ENCODE data around the gene FAM216B. TPM values are rescaled to one million over a fixed set of nuclear protein-coding genes. Genes with fewer than 3 reads are reported as not detected.

FAM216B gene
- total and polyA plus RNA-seq, 2 of the 8 experiments (the other 6 are each of a cell fraction or from before 2014, with no cell fraction given) = not detected

DNA sequence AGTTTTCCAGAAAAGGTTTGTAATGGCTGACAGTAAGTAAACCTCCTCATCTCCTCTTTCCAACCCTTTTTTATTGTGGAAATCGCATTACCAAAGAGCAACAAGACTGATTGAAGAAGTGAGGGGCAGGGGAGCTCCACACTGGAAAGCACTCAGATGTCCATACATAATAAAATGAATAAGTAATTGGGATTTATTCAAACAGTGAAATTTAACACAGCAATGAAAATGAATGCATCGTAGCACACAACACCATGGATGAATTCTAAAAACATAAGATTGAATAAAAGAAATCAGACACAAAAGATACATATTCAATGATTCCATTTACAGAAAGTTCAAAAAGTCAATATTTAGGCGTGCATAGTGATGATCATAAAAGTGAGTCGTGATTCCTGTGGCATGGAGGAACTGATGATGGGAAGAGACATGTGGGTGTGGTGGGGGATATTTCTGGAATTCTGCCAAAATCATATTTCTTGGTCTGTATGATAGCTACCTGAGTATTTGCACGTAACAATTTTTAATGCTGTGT lies 18.8 kb downstream of the FAM216B start:
- Histone ChIP-seq H4K91ac (replicated peaks; ENCODE audit: insufficient read length, low read length) (no peak overlapping the region), H3K14ac (ENCODE audit: insufficient read length) (no peak overlapping the region), H3K36me3 (ENCODE audit: control insufficient read depth in 2 of 4, insufficient read depth in 4 of 4, low read length in 3 of 4) (no peaks in the 10 kb centered on the region), H3K9me3 (ENCODE audit: insufficient read depth in 2 of 2, low read depth in 1 of 2, low read length in 1 of 2) (no peaks in the 10 kb centered on the region), H3K9ac (replicated peaks in 1 of 4; ENCODE audit: extremely low read depth in 1 of 4, low read depth in 3 of 4, low read length in 3 of 4) (no peak overlapping the region), H3K27ac (ENCODE audit: low read depth, low read length) (no peak overlapping the region), H2BK120ac (replicated peaks; ENCODE audit: low read depth, low read length) (no peak overlapping the region), H3K27me3 (replicated peaks in 1 of 4; ENCODE audit: control insufficient read depth in 3 of 4, extremely low read depth in 1 of 4, insufficient read depth in 3 of 4, low read length in 3 of 4) (no peaks in the 10 kb centered on the region), H4K5ac (ENCODE audit: insufficient read length, low read depth, low read length) (no peak overlapping the region), H3K79me1 (ENCODE audit: low read depth, low read length) (no peaks in the 10 kb centered on the region), H3K79me2 (ENCODE audit: control insufficient read depth in 1 of 2, insufficient read depth in 2 of 2, low read length in 2 of 2) (no peaks in the 10 kb centered on the region), H2BK12ac (ENCODE audit: low read depth, low read length) (no peak overlapping the region), H3K23ac (ENCODE audit: insufficient read length) (no peak overlapping the region), H4K20me1 (replicated peaks in 1 of 2; ENCODE audit: control insufficient read depth in 1 of 2, insufficient read depth in 2 of 2, low read length in 2 of 2) (no peaks in the 10 kb centered on the region), H3K4ac (replicated peaks; ENCODE audit: insufficient read length, low read depth, low read length) (no peak overlapping the region), H3K23me2 (ENCODE audit: low read depth, low read length) (no peaks in the 10 kb centered on the region), H2BK20ac (ENCODE audit: low read length) (no peak overlapping the region), H2AFZ (ENCODE audit: low read length) (no peak overlapping the region), H3K56ac (replicated peaks; ENCODE audit: insufficient read length, low read depth, low read length) (no peak overlapping the region), H3K4me1 (replicated peaks in 1 of 4; ENCODE audit: control insufficient read depth in 3 of 4, insufficient read depth in 4 of 4, low read length in 3 of 4) (peaks cover 0 to 4% (median under 1%) of the 10 kb centered on the region in 4 experiments; a peak in 3 of 7 replicates), H3K4me3 (ENCODE audit: extremely low read depth in 1 of 4, insufficient read depth in 2 of 4, low read depth in 3 of 4, low read length in 4 of 4) (no peak overlapping the region), H4K8ac (ENCODE audit: extremely low read depth, insufficient read depth, low read length) (no peak overlapping the region), H2BK15ac (ENCODE audit: low read length) (no peak overlapping the region), H3K18ac (ENCODE audit: extremely low read depth, low read length) (no peak overlapping the region), H2AK5ac (ENCODE audit: low read depth, low read length) (no peak overlapping the region), H2BK5ac (ENCODE audit: low read depth, low read length) (no peak overlapping the region), H3K4me2 (ENCODE audit: insufficient read depth in 1 of 2, low read depth in 2 of 2, low read length in 2 of 2) (no peak overlapping the region)
- ChIA-PET POLR2A (ENCODE audit: partially characterized antibody) (no interaction called here), CTCF (ENCODE audit: partially characterized antibody) (no interaction called here)
- TF ChIP-seq KDM4A (IDR thresholded peaks at IDR 0.05; ENCODE audit: low read depth, low read length, severe bottlenecking) (no peak), SUZ12 (IDR thresholded peaks at IDR 0.05; ENCODE audit: low read length) (no peak), POU5F1 (IDR thresholded peaks at IDR 0.05; ENCODE audit: low read depth, low read length) (no peak), CEBPB (IDR thresholded peaks at IDR 0.05; ENCODE audit: low read depth, low read length) (no peak), SIN3A (conservative IDR thresholded peaks at IDR 0.05 in 1 of 2, IDR thresholded peaks at IDR 0.05 in 1 of 2; ENCODE audit: low read depth in 1 of 2, low read length in 2 of 2) (no peak), RXRA (IDR thresholded peaks at IDR 0.05; ENCODE audit: insufficient read depth, low read depth, low read length) (no peak), EGR1 (IDR thresholded peaks at IDR 0.05; ENCODE audit: borderline replicate concordance, low read depth, low read length) (no peak), EP300 (IDR thresholded peaks at IDR 0.05; ENCODE audit: borderline replicate concordance in 1 of 2, low read depth in 2 of 2, low read length in 2 of 2) (no peak), CREB1 (IDR thresholded peaks at IDR 0.05) (no peak), SAP30 (IDR thresholded peaks at IDR 0.05; ENCODE audit: insufficient read depth, insufficient replicate concordance, low read length) (no peak), TAF7 (optimal IDR thresholded peaks at IDR 0.05; ENCODE audit: borderline replicate concordance, low read depth, low read length) (no peak)
- no peak for DNase-seq (ENCODE audit: low read depth in 1 of 2, low spot score in 2 of 2)
- FAIRE-seq = no peak
- WGBS, 2 experiments (ENCODE audit: extremely low coverage in 1 of 2, insufficient coverage in 1 of 2, insufficient read length in 1 of 2, insufficient replicate concordance in 2 of 2, low coverage in 1 of 2, low lambda C conversion rate in 2 of 2, missing lambda C conversion rate in 1 of 2) = 79% methylated on average over 5 of the region's 5 CpGs; no CpG with 5 or more reads in 1 of the 2 experiments
